Measurements from ENCODE around the gene TNRC6C. TPM values are rescaled to one million over a fixed set of nuclear protein-coding genes. Genes with fewer than 3 reads are reported as not detected.
A peak's percentile ranks its signal among the peaks of the same experiment; 100 is the strongest.

The TNRC6C gene
- total and polyA plus RNA-seq, 2 of the 13 experiments (the other 11 are each of a cell fraction or from before 2014, with no cell fraction given) = 0.66 to 4.9 TPM

GRCh38 chr17:78144736-78145641, 186.5 kb downstream of the TNRC6C start (continued):
- peak; percentile 59; the same call in 1 of the 2 replicates for TF ChIP-seq ZNF83 (CRISPR knock-in tag; IDR thresholded peaks at IDR 0.05; ENCODE audit: borderline replicate concordance)
- no peak for TF ChIP-seq NFE2L2 (IDR thresholded peaks at IDR 0.05; ENCODE audit: low read length)
- TF ChIP-seq MAFG (CRISPR knock-in tag; IDR thresholded peaks at IDR 0.05) = no peak
- TF ChIP-seq RAD51 (IDR thresholded peaks at IDR 0.05; ENCODE audit: borderline replicate concordance) = no peak
- TF ChIP-seq YEATS4 (CRISPR knock-in tag; IDR thresholded peaks at IDR 0.05; ENCODE audit: borderline replicate concordance) = no peak
- TF ChIP-seq ZNF646 (CRISPR knock-in tag; IDR thresholded peaks at IDR 0.05) = 0 out of 2 replicates have a peak, but pooled peaks have one; percentile 37
- peak; percentile 65; the same call in 1 of the 2 replicates for TF ChIP-seq ZNF572 (CRISPR knock-in tag; IDR thresholded peaks at IDR 0.05)
- TF ChIP-seq ZBED4 (CRISPR knock-in tag; IDR thresholded peaks at IDR 0.05; ENCODE audit: borderline replicate concordance) = peak; percentile 48; the same call in 1 of the 2 replicates
- no peak for TF ChIP-seq ZNF180 (CRISPR knock-in tag; IDR thresholded peaks at IDR 0.05; ENCODE audit: borderline replicate concordance, low read depth)
- peak; percentile 89; the same call in 1 of the 2 replicates for TF ChIP-seq ZC3H13 (CRISPR knock-in tag; IDR thresholded peaks at IDR 0.05)
- no peak; the same call in 1 of the 2 replicates for TF ChIP-seq ZNF678 (CRISPR knock-in tag; IDR thresholded peaks at IDR 0.05)
- TF ChIP-seq DNMT1 (CRISPR knock-in tag; IDR thresholded peaks at IDR 0.05) = 0 out of 2 replicates have a peak, but pooled peaks have one; percentile 0
- no peak for TF ChIP-seq JDP2 (CRISPR knock-in tag; IDR thresholded peaks at IDR 0.05; ENCODE audit: borderline replicate concordance)
- TF ChIP-seq NCOA5 (CRISPR knock-in tag; IDR thresholded peaks at IDR 0.05) = no peak
- no peak for TF ChIP-seq ZSCAN5A (CRISPR knock-in tag; IDR thresholded peaks at IDR 0.05; ENCODE audit: borderline replicate concordance)
- peak; percentile 24 for TF ChIP-seq HNRNPLL (IDR thresholded peaks at IDR 0.05; ENCODE audit: low read depth, low read length, poor library complexity, severe bottlenecking)
